ENCODE data around the gene PLEKHH1. TPM values are rescaled to one million over a fixed set of nuclear protein-coding genes. Genes with fewer than 3 reads are reported as not detected.

Gene PLEKHH1
- total and polyA plus RNA-seq, 9 of the 15 experiments (the other 6 are each of a cell fraction or from before 2014, with no cell fraction given) = 0.76 to 5.9 (median 2.9) TPM

GRCh38 chr14:67574156-67574555 is 41.1 kb downstream of the PLEKHH1 start:
- Histone ChIP-seq H3K9ac (ENCODE audit: insufficient read depth in 1 of 2, low read depth in 2 of 2, low read length in 2 of 2) (no peak overlapping the region), H3K9me1 (ENCODE audit: control insufficient read depth, insufficient read depth, low read length) (no peaks in the 10 kb centered on the region), H3K36me3 (ENCODE audit: control insufficient read depth, insufficient read depth, low read length) (no peaks in the 10 kb centered on the region), H3K79me2 (ENCODE audit: control insufficient read depth, insufficient read depth, low read length) (no peaks in the 10 kb centered on the region), H2AFZ (ENCODE audit: low read depth, low read length) (no peak overlapping the region), H3K27me3 (ENCODE audit: control insufficient read depth in 2 of 2, insufficient read depth in 2 of 2, low read length in 2 of 2) (no peaks in the 10 kb centered on the region; a peak in 1 of 5 replicates), H4K20me1 (replicated peaks; ENCODE audit: control insufficient read depth, insufficient read depth, low read length) (no peaks in the 10 kb centered on the region; the same call in 1 of the 2 replicates), H3K27ac (ENCODE audit: extremely low read depth, low read depth, low read length) (no peak overlapping the region), H3K9me3 (replicated peaks; ENCODE audit: control insufficient read depth, insufficient read depth, low read depth, low read length) (no peaks in the 10 kb centered on the region), H3K4me3 (no peak overlapping the region), H3K4me1 (replicated peaks in 1 of 2; ENCODE audit: control insufficient read depth in 2 of 2, insufficient read depth in 2 of 2, low read length in 2 of 2) (peaks cover 0 to 5% of the 10 kb centered on the region in 2 experiments; a peak in 2 of 5 replicates), H3K4me2 (ENCODE audit: insufficient read depth, low read length) (no peak overlapping the region)
- no TSS peak for BruUV-seq (replicated peaks)
- intact Hi-C loops (cut with micrococcal nuclease) = no loop called here
- ChIA-PET POLR2A (interaction anchor here (0.6 kb wide), 1 partner anchor 40 kb away, joined by 3 read pairs; no protein-coding TSS in a partner anchor), CTCF (ENCODE audit: low intra/inter-chr PET ratio) (no interaction called here)
- WGBS (ENCODE audit: insufficient coverage, low coverage, missing lambda C conversion rate) = 47% methylated on average over 10 of the region's 14 CpGs
- no peak for ATAC-seq
- DNase-seq (ENCODE audit: extremely low read depth in 1 of 4, low spot score in 3 of 4) = no peak
- no peak for FAIRE-seq
- in situ Hi-C loops (cut with MboI) = loop anchor here (10.0 kb wide), 1 partner anchor 149 kb away; no protein-coding TSS in a partner anchor
- TF ChIP-seq FOXA3 (CRISPR knock-in tag; conservative IDR thresholded peaks at IDR 0.05 in 1 of 2, IDR thresholded peaks at IDR 0.05 in 1 of 2) (no peak), MTF1 (CRISPR knock-in tag; IDR thresholded peaks at IDR 0.05; ENCODE audit: borderline replicate concordance) (no peak), ZNF3 (CRISPR knock-in tag; IDR thresholded peaks at IDR 0.05) (no peak), ZNF24 (IDR thresholded peaks at IDR 0.05) (no peak), CREB5 (CRISPR knock-in tag; IDR thresholded peaks at IDR 0.05) (no peak), CBFA2T2 (conservative IDR thresholded peaks at IDR 0.05) (no peak), PRDM10 (IDR thresholded peaks at IDR 0.05; ENCODE audit: partially characterized antibody) (no peak), RBM17 (IDR thresholded peaks at IDR 0.05; ENCODE audit: borderline replicate concordance, low read depth, low read length) (no peak), MED1 (CRISPR knock-in tag; IDR thresholded peaks at IDR 0.05; ENCODE audit: borderline replicate concordance) (no peak), ZNF639 (CRISPR knock-in tag; conservative IDR thresholded peaks at IDR 0.05 in 1 of 2, IDR thresholded peaks at IDR 0.05 in 1 of 2) (no peak), MXI1 (IDR thresholded peaks at IDR 0.05; ENCODE audit: low read depth, low read length) (no peak), PTBP1 (IDR thresholded peaks at IDR 0.05; ENCODE audit: low read depth, low read length) (no peak), GABPA (tag; conservative IDR thresholded peaks at IDR 0.05; ENCODE audit: low read depth) (no peak), HDAC3 (IDR thresholded peaks at IDR 0.05; ENCODE audit: borderline replicate concordance, partially characterized antibody) (no peak), ZNF384 (IDR thresholded peaks at IDR 0.05; ENCODE audit: low read depth, low read length) (no peak), ETS2 (tag; IDR thresholded peaks at IDR 0.05; ENCODE audit: borderline replicate concordance, poor library complexity, severe bottlenecking) (no peak)

All from K562 (cell line).